Esophagus muscularis mucosa (tissue), 4 donors: Measurements from ENCODE around the gene HADHB. TPM values are rescaled to one million over a fixed set of nuclear protein-coding genes. Genes with fewer than 3 reads are reported as not detected.

Experiments
- DNase-seq: peaks from one replicate; pipeline ENCODE4 v3.0.0-alpha.2; 2017; ENCODE audit errors: extremely low spot score
- H3K27ac ChIP-seq, 4 donors: fragments of 200-600 bp; sonication (generic); replicated peaks in 1 of 4; 1 replicate in 3 of 4; 2 replicates in 1 of 4; pipeline ENCODE4 v1.5.1; 2016 to 2019; ENCODE audit warnings: mild to moderate bottlenecking in 1 of 4
- H3K27me3 ChIP-seq, 4 donors: fragments of 200-600 bp; sonication (generic); one replicate each; pipeline versions ENCODE4 v1.5.1 to v1.6.0; 2016 to 2019
- H3K36me3 ChIP-seq, 4 donors: fragments of 200-600 bp; sonication (generic); one replicate each; pipeline ENCODE4 v1.5.1; 2016 to 2019
- H3K4me1 ChIP-seq, 4 donors: fragments of 200-600 bp; sonication (generic); one replicate each; pipeline ENCODE4 v1.5.1; 2016 to 2019
- H3K4me3 ChIP-seq, 4 donors: fragments of 200-600 bp; sonication (generic); 1 replicate in 2 of 4; 2 replicates in 2 of 4; pipeline ENCODE4 v1.5.1; 2016 to 2019; ENCODE audit warnings: mild to moderate bottlenecking in 4 of 4, moderate library complexity in 1 of 4
- H3K9me3 ChIP-seq, 4 donors: fragments of 200-600 bp; sonication (generic); 1 replicate in 3 of 4; 2 replicates in 1 of 4; pipeline ENCODE4 v1.5.1; 2016 to 2019
- EP300 ChIP-seq: sonication (generic); formaldehyde crosslinking; IDR thresholded peaks from one replicate; pipeline ENCODE4 v1.6.1; 2017; ENCODE audit warnings: antibody characterized with exemption
- POLR2A ChIP-seq: fragments of 450-650 bp; IDR thresholded peaks from one replicate; pipeline ENCODE4 v1.6.1; 2017; ENCODE audit warnings: antibody characterized with exemption, moderate library complexity, mild to moderate bottlenecking, low read depth
- POLR2AphosphoS5 ChIP-seq, 2 donors: sonication (generic); formaldehyde crosslinking; IDR thresholded peaks; one replicate each; pipeline ENCODE4 v1.6.1; 2017; ENCODE audit warnings: antibody characterized with exemption in 2 of 2
- WGBS: methylation state at CpG from one replicate; pipeline ENCODE4 v1.1.5; 2018; 5-methylcytosine and 5-hydroxymethylcytosine counted together
- intact Hi-C: fragments of 100-400 bp; cut with DNase I; formaldehyde crosslinking; loops from one replicate; pipeline ENCODE4 v1.15.1; 2023
- total RNA-seq, 4 donors: library from RNA; depleted of rRNA; stranded (reverse); fragments of >200 nt; gene quantifications; one replicate each; pipeline versions ENCODE4 v1.1.0 to v1.2.1, GENCODE V29; 2016
- TF ChIP-seq, protein P1 (sequence below), 3 experiments: fragments of 200-600 bp in 2 of 3; fragments of 450-650 bp in 1 of 3; sonication (generic) in 2 of 3; IDR thresholded peaks; one replicate each; pipeline ENCODE4 v1.5.1; 2017 to 2019; ENCODE audit warnings: antibody characterized with exemption in 3 of 3, mild to moderate bottlenecking in 2 of 3, moderate library complexity in 1 of 3

Gene HADHB
- total RNA-seq, 4 donors from 2014 or later = 163 to 399 (median 192) TPM

- TF ChIP-seq, protein P1, sequence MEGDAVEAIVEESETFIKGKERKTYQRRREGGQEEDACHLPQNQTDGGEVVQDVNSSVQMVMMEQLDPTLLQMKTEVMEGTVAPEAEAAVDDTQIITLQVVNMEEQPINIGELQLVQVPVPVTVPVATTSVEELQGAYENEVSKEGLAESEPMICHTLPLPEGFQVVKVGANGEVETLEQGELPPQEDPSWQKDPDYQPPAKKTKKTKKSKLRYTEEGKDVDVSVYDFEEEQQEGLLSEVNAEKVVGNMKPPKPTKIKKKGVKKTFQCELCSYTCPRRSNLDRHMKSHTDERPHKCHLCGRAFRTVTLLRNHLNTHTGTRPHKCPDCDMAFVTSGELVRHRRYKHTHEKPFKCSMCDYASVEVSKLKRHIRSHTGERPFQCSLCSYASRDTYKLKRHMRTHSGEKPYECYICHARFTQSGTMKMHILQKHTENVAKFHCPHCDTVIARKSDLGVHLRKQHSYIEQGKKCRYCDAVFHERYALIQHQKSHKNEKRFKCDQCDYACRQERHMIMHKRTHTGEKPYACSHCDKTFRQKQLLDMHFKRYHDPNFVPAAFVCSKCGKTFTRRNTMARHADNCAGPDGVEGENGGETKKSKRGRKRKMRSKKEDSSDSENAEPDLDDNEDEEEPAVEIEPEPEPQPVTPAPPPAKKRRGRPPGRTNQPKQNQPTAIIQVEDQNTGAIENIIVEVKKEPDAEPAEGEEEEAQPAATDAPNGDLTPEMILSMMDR (IDR thresholded peaks at IDR 0.05) = no peak
- TF ChIP-seq EP300 (no peak), POLR2AphosphoS5 (IDR thresholded peaks at IDR 0.05) (no peak), POLR2A (no peak)
- Histone ChIP-seq H3K4me1 (peaks cover 0 to 7% (median 3%) of the 10 kb centered on the region in 4 donors), H3K36me3 (peaks cover 87 to 100% (median 99%) of the 10 kb centered on the region in 4 donors), H3K27me3 (no peaks in the 10 kb centered on the region), H3K27ac (no peak overlapping the region), H3K4me3 (no peak overlapping the region), H3K9me3 (no peaks in the 10 kb centered on the region)
- WGBS = 91% methylated on average over 4 of the region's 4 CpGs
- intact Hi-C loops = no loop called here
- no peak for DNase-seq
These were observed 47.2 kb upstream of the HADHB start for GRCh38 chr2:26197516-26197915.

DNA sequence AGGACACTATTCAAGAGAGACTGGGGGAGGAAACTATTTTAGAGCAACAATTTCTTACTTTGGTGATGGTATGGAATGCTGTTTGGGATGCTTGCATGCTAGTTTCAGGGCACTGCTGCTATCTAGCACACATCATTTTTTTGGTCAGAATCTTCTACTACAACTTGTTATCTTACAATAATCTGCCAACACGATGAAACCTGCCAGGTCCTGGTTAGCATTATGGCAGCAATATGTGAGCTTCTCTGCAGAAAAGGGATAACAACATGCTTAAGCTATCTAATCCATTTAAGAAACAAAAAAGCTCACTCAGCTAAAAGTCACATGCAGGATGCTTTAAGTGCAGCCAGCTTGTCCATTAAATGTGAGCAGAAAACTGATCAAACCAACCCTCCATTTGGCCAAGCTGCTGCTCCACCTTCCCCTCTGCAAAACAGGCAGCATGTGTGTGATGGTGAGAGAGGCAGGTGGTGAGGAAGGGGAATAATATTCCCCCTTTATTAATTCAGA is 41.7 kb upstream of the HADHB start:
- H3K9me3 ChIP-seq = no peaks in the 10 kb centered on the region
- H3K36me3 ChIP-seq = peaks cover 69 to 99% (median 91%) of the 10 kb centered on the region in 4 donors
- no peak overlapping the region for H3K4me3 ChIP-seq
- TF ChIP-seq EP300 = no peak
- TF ChIP-seq POLR2A = no peak
- TF ChIP-seq POLR2AphosphoS5 (IDR thresholded peaks at IDR 0.05) = no peak
- TF ChIP-seq, protein P1 (IDR thresholded peaks at IDR 0.05) = no peak
- H3K27me3 ChIP-seq = no peaks in the 10 kb centered on the region
- WGBS = 62% methylated on average over 1 of the region's 1 CpG
- no peaks in the 10 kb centered on the region for H3K4me1 ChIP-seq
- DNase-seq = no peak
- H3K27ac ChIP-seq = no peak overlapping the region
- intact Hi-C loops = no loop called here

DNA sequence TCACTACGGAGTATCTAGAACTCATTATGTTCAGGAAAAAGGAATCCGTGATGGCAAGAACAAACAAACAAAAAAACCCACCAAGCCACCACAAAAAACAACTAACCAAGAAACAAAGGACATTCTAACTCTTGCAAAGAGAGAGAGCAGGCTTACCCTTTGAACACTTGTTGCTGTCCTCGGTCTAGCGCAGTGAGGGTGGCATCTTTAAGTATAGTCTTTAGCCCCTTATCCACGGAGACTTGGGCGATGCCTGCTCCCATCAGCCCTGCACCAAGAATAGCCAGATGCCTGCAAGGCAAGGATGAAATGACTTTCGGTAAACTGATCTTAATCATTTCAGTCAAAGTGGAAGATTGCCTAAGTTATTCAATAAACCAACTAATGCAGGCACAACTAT is 40.8 kb upstream of the HADHB start:
- Histone ChIP-seq H3K4me3 (no peak overlapping the region), H3K9me3 (no peaks in the 10 kb centered on the region)

DNA sequence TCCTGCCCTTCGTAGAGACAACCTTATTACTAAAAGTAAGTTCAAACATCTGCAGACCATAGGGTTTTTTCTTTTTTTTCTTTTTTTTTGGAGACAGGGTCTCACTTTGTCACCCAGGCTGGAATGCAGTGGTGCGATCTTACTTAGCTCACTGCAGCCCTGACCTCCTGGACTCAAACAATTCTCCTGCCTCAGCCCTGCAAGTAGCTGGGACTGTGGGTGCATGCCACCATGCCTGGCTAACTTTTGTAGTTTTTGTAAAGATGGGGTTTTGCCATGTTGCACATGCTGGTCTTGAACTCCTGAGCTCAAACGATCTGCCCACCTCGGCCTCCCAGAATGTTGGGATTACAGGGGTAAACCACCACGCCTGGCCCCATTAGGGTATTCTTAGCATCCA is 32.7 kb upstream of the HADHB start:
- H3K4me3 ChIP-seq = no peak overlapping the region
- no peaks in the 10 kb centered on the region for H3K9me3 ChIP-seq
- DNase-seq = peak; percentile 60
- intact Hi-C loops = no loop called here
- no peaks in the 10 kb centered on the region for H3K27me3 ChIP-seq
- TF ChIP-seq, protein P1 (IDR thresholded peaks at IDR 0.05) = no peak
- no peak for TF ChIP-seq POLR2AphosphoS5 (IDR thresholded peaks at IDR 0.05)
- no peak for TF ChIP-seq EP300
- no peak for TF ChIP-seq POLR2A
- peaks cover 59 to 100% (median 91%) of the 10 kb centered on the region in 4 donors for H3K36me3 ChIP-seq
- no peak overlapping the region for H3K27ac ChIP-seq
- no peaks in the 10 kb centered on the region for H3K4me1 ChIP-seq
- WGBS = 93% methylated on average over 5 of the region's 5 CpGs

More for the DNA sequence above, 40.8 kb upstream of the HADHB start:
- H3K36me3 ChIP-seq = peaks cover 69 to 99% (median 91%) of the 10 kb centered on the region in 4 donors
- peak; percentile 55 for DNase-seq
- no peak for TF ChIP-seq POLR2A
- TF ChIP-seq POLR2AphosphoS5 (IDR thresholded peaks at IDR 0.05) = no peak
- TF ChIP-seq, protein P1 (IDR thresholded peaks at IDR 0.05) = no peak
- TF ChIP-seq EP300 = no peak
- 85% methylated on average over 7 of the region's 7 CpGs for WGBS
- no peak overlapping the region for H3K27ac ChIP-seq
- H3K4me1 ChIP-seq = no peaks in the 10 kb centered on the region
- no peaks in the 10 kb centered on the region for H3K27me3 ChIP-seq
- intact Hi-C loops = no loop called here

DNA sequence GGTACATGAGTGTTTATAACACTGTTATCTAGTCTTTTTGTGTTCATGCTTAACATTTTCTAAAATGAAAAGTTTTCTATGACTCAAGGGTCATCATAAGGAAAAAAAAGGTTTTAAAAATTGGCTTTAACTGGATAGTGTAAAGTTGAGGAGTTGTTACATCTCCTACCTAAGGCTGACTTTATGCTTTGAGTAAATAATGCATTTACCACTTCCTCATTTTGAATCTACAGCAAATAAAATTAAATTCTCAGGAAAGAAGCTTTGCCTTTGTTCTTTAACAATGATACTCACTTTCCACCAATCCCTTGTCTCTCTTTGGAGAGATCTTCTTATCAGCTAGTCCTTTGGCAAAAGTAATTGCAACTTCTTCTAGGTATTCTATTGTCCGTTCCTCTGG is 30.0 kb upstream of the HADHB start:
- Histone ChIP-seq H3K27me3 (no peaks in the 10 kb centered on the region), H3K4me1 (no peaks in the 10 kb centered on the region), H3K9me3 (no peaks in the 10 kb centered on the region), H3K27ac (no peak overlapping the region), H3K36me3 (peaks cover 58 to 99% (median 86%) of the 10 kb centered on the region in 4 donors), H3K4me3 (no peak overlapping the region)
- no peak for DNase-seq
- intact Hi-C loops = no loop called here
- TF ChIP-seq, protein P1 (IDR thresholded peaks at IDR 0.05) = no peak
- TF ChIP-seq POLR2AphosphoS5 (IDR thresholded peaks at IDR 0.05) = no peak
- TF ChIP-seq EP300 = no peak
- no peak for TF ChIP-seq POLR2A
- WGBS = 100% methylated on average over 1 of the region's 1 CpG
